Adrenal gland (tissue), 12 donors: ENCODE data around the gene TMED6. TPM values are rescaled to one million over a fixed set of nuclear protein-coding genes. Genes with fewer than 3 reads are reported as not detected.

Source experiments
- DNase-seq, 7 donors: peaks; one replicate each; pipeline ENCODE4 v3.0.0-alpha.2; 2019 to 2020
- H3K27ac ChIP-seq, 5 donors: fragments of 200-600 bp; sonication (generic) in 4 of 5; 1 replicate in 3 of 5; 2 replicates in 2 of 5; pipeline versions ENCODE4 v1.5.1 to v1.8.0; 2016 to 2020; ENCODE audit warnings: mild to moderate bottlenecking in 1 of 5
- H3K27me3 ChIP-seq: fragments of 200-600 bp; 2 replicates; pipeline ENCODE4 v1.8.0; 2021
- H3K36me3 ChIP-seq, 2 donors: fragments of 200-600 bp; replicated peaks in 1 of 2; 1 replicate in 1 of 2; 2 replicates in 1 of 2; pipeline versions ENCODE4 v1.5.1 to v1.8.0; 2018 to 2022
- H3K4me1 ChIP-seq, 2 donors: fragments of 200-600 bp; replicated peaks in 1 of 2; 1 replicate in 1 of 2; 2 replicates in 1 of 2; pipeline versions ENCODE4 v1.5.1 to v1.8.0; 2018 to 2021
- H3K4me3 ChIP-seq, 4 donors: fragments of 200-600 bp; sonication (generic) in 3 of 4; one replicate each; pipeline ENCODE4 v1.5.1; 2016 to 2018
- H3K9me3 ChIP-seq, 3 donors: fragments of 200-600 bp; sonication (generic) in 1 of 3; replicated peaks in 1 of 3; 1 replicate in 2 of 3; 2 replicates in 1 of 3; pipeline versions ENCODE4 v1.5.1 to v1.8.0; 2016 to 2021
- POLR2A ChIP-seq, 2 donors: fragments of 450-650 bp; IDR thresholded peaks; one replicate each; pipeline ENCODE4 v1.6.1; 2017; ENCODE audit warnings: antibody characterized with exemption in 2 of 2, mild to moderate bottlenecking in 2 of 2, moderate library complexity in 1 of 2
- WGBS, 4 donors: extraction: QIAGEN DNeasy Blood & Tissue Kit in 2 of 4; methylation state at CpG; one replicate each; pipeline versions ENCODE4 v1.1.5 to v1.1.7; 2013 to 2017; 5-methylcytosine and 5-hydroxymethylcytosine counted together
- intact Hi-C, 2 donors: fragments of 100-400 bp; cut with DNase I; formaldehyde crosslinking; loops; one replicate each; pipeline versions ENCODE4 v1.14.1 to v1.15.0; 2022 to 2023
- polyA plus RNA-seq, 3 donors: library from polyadenylated mRNA; stranded (reverse); fragments of 200-250 nt in 2 of 3; fragments of 350-450 nt in 1 of 3; fragmentation: Illumina TruSeq in 1 of 3; extraction: RNeasy Lipid Tissue Mini Kit (QIAGEN cat#74804) in 1 of 3; gene quantifications; one replicate each; pipeline ENCODE4 v1.2.3, GENCODE V29; 2013 to 2014
- total RNA-seq, 9 donors: library from RNA; depleted of rRNA in 4 of 9; stranded (reverse); fragments of >200 nt in 4 of 9; fragments of 120-200 nt in 1 of 9; fragmentation: NEBNext Ultra II Directional in 1 of 9; extraction: Animal tissue kit (Norgen Biotek cat#: 25700) in 1 of 9; gene quantifications; one replicate each; pipeline versions ENCODE4 v1.1.0 to v1.2.4, GENCODE V29; 2013 to 2023
- TF ChIP-seq, protein P1 (sequence below), 6 experiments: fragments of 450-650 bp in 4 of 6; fragments of 200-600 bp in 2 of 6; sonication (generic) in 1 of 6; IDR thresholded peaks; 1 replicate in 5 of 6; 2 replicates in 1 of 6; pipeline versions ENCODE4 v1.5.1 to v1.8.0; 2016 to 2021; ENCODE audit warnings: antibody characterized with exemption in 6 of 6, mild to moderate bottlenecking in 2 of 6, moderate library complexity in 1 of 6
- donor health status: healthy with polysubstance abuse.
- donor health status: Bipolar disorder and iron deficiency.
- donor health status: DM: yes; HTN: yes; CAD: no.
- donor health status: DM: no; HTN: no; CAD: no.
- donor health status: DM: no; HTN: no; CAD: no.
- donor health status: DM: yes; HTN: yes; CAD: no.

TMED6 gene
- total and polyA plus RNA-seq, 12 donors, result 0.22 to 2.5 (median 0.42) TPM; not detected in 5

DNA sequence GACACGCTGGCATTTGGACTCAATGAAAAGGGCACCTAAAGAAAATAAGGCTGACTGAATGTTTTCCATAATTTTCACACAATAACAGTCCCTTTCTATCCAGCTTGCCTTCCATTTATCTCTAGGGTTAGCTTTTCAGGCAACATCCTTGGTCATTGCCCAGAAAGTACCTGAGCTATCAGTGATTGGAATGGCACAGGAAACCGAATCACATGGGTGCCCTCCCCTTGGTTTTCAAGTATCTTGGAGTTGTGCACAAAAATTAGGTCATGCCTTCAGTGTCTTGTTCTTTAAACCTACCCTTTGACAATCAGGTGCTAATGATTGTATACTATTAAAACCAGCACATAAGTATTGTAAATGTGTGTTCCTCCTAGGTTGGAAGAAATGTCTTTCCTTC, 43.7 kb downstream of the TMED6 start:
- TF ChIP-seq, protein P1, sequence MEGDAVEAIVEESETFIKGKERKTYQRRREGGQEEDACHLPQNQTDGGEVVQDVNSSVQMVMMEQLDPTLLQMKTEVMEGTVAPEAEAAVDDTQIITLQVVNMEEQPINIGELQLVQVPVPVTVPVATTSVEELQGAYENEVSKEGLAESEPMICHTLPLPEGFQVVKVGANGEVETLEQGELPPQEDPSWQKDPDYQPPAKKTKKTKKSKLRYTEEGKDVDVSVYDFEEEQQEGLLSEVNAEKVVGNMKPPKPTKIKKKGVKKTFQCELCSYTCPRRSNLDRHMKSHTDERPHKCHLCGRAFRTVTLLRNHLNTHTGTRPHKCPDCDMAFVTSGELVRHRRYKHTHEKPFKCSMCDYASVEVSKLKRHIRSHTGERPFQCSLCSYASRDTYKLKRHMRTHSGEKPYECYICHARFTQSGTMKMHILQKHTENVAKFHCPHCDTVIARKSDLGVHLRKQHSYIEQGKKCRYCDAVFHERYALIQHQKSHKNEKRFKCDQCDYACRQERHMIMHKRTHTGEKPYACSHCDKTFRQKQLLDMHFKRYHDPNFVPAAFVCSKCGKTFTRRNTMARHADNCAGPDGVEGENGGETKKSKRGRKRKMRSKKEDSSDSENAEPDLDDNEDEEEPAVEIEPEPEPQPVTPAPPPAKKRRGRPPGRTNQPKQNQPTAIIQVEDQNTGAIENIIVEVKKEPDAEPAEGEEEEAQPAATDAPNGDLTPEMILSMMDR (IDR thresholded peaks at IDR 0.05), result no peak
- no peak for TF ChIP-seq POLR2A (IDR thresholded peaks at IDR 0.05)
- H3K4me3 ChIP-seq, result no peak overlapping the region
- no peaks in the 10 kb centered on the region for H3K9me3 ChIP-seq
- DNase-seq, result no peak
- 91 to 95% (median 93%) methylated on average over 2 of the region's 2 CpGs for WGBS, 4 donors
- peaks cover 11 to 14% of the 10 kb centered on the region in 2 donors for H3K4me1 ChIP-seq
- no peak overlapping the region for H3K27ac ChIP-seq
- H3K36me3 ChIP-seq, result no peaks in the 10 kb centered on the region
- H3K27me3 ChIP-seq, result no peaks in the 10 kb centered on the region
- intact Hi-C loops, result no loop called here

DNA sequence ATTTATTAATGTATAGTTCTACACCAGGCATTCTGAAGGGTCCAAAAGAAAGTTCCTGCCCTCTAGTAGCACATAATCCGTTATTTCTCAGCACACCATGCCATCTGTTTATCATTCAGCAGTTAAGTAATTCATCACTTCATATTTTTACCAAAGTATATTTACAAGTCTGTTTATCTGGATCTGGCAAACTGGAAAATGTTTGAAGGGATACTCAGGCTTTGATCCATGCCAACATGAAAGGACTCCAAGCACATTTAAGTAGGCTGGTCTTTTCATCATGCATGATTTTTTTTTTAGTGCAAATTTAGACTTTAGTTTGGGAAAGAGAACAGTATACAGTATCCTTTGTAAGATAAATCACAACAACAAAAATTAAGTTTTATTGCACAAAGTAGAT, 44.5 kb downstream of the TMED6 start:
- TF ChIP-seq POLR2A (IDR thresholded peaks at IDR 0.05), result no peak
- TF ChIP-seq, protein P1 (IDR thresholded peaks at IDR 0.05), result no peak
- intact Hi-C loops, result no loop called here
- Histone ChIP-seq H3K4me3 (no peak overlapping the region), H3K27me3 (no peaks in the 10 kb centered on the region), H3K27ac (no peak overlapping the region), H3K4me1 (peaks cover 3 to 7% of the 10 kb centered on the region in 2 donors), H3K36me3 (no peaks in the 10 kb centered on the region), H3K9me3 (no peaks in the 10 kb centered on the region)
- WGBS, 4 donors, result 68 to 80% (median 70%) methylated on average over 1 of the region's 1 CpG
- no peak for DNase-seq

- H3K27ac ChIP-seq, result no peak overlapping the region
- no peaks in the 10 kb centered on the region for H3K27me3 ChIP-seq
- WGBS, 4 donors, result 73 to 85% (median 79%) methylated on average over 1 of the region's 1 CpG
- no peak overlapping the region for H3K4me3 ChIP-seq
- DNase-seq, result no peak
- H3K9me3 ChIP-seq, result no peaks in the 10 kb centered on the region
- H3K4me1 ChIP-seq, result peaks cover 0 to 4% of the 10 kb centered on the region in 2 donors
- intact Hi-C loops, result no loop called here
- H3K36me3 ChIP-seq, result peaks cover 0 to 4% of the 10 kb centered on the region in 2 donors
- TF ChIP-seq, protein P1 (IDR thresholded peaks at IDR 0.05), result no peak
- TF ChIP-seq POLR2A (IDR thresholded peaks at IDR 0.05), result no peak
These were observed 45.6 kb downstream of the TMED6 start for GRCh38 chr16:69306031-69306430.

DNA sequence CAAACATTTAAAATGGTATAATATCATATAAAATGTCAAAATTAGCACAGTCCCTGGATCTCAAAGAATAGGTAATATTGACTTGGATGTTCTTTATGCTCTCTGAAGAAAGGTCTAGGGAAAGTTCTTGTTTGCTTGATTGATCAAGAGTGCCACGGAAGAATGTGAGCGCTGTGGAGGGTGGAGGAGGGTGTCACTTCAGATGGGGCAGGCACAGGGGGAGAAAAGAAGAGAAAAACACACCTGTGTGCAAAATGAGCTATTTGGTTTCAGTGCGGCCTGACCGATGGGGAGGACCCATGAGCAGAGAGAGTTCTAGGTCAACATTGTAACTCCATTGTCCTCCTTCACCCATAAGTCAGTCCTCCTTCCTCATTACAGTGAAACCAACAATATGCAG, 49.3 kb downstream of the TMED6 start:
- intact Hi-C loops, result no loop called here
- Histone ChIP-seq H3K27ac (no peak overlapping the region), H3K4me3 (no peak overlapping the region), H3K27me3 (no peaks in the 10 kb centered on the region), H3K4me1 (no peaks in the 10 kb centered on the region), H3K36me3 (peaks cover 0 to 21% of the 10 kb centered on the region in 2 donors), H3K9me3 (no peaks in the 10 kb centered on the region)
- no peak for DNase-seq
- no peak for TF ChIP-seq POLR2A (IDR thresholded peaks at IDR 0.05)
- TF ChIP-seq, protein P1 (IDR thresholded peaks at IDR 0.05), result no peak
- WGBS, 4 donors, result 91 to 97% (median 95%) methylated on average over 4 of the region's 4 CpGs
